Stomach smooth muscle (tissue), 2 donors: ENCODE results near the gene DCP1A.
A peak's percentile ranks its signal among the peaks of the same experiment; 100 is the strongest.
"Not testable (repeated sequence)": the region's sequence is repeated elsewhere in the genome, so short reads cannot be mapped to it uniquely, and the experiment has no call there.

Source experiments
- H3K27ac ChIP-seq: one replicate; pipeline ENCODE4 v1.7.0; 2013; ENCODE audit warnings: mild to moderate bottlenecking, low read length, inconsistent platforms
- H3K27me3 ChIP-seq, 2 donors: one replicate each; pipeline ENCODE4 v1.7.0; 2013; ENCODE audit warnings: low read length in 2 of 2; ENCODE audit not compliant: insufficient read depth in 2 of 2, control insufficient read depth in 1 of 2
- H3K36me3 ChIP-seq, 2 donors: one replicate each; pipeline ENCODE4 v1.7.0; 2013; ENCODE audit warnings: low read length in 2 of 2; ENCODE audit not compliant: control insufficient read depth in 2 of 2, insufficient read depth in 2 of 2
- H3K4me1 ChIP-seq: one replicate; pipeline ENCODE4 v1.7.0; 2013; ENCODE audit warnings: low read length; ENCODE audit not compliant: control insufficient read depth, insufficient read depth
- H3K4me3 ChIP-seq, 2 donors: one replicate each; pipeline ENCODE4 v1.7.0; 2013; ENCODE audit warnings: low read length in 2 of 2
- H3K9ac ChIP-seq, 2 donors: one replicate each; pipeline ENCODE4 v1.7.0; 2013; ENCODE audit warnings: low read length in 2 of 2, mild to moderate bottlenecking in 1 of 2
- H3K9me3 ChIP-seq, 2 donors: one replicate each; pipeline ENCODE4 v1.7.0; 2013; ENCODE audit warnings: low read length in 2 of 2; ENCODE audit not compliant: control insufficient read depth in 2 of 2
- donor health status: healthy.
- donor health status: Pancreatic carcinoma.

DCP1A gene

DNA sequence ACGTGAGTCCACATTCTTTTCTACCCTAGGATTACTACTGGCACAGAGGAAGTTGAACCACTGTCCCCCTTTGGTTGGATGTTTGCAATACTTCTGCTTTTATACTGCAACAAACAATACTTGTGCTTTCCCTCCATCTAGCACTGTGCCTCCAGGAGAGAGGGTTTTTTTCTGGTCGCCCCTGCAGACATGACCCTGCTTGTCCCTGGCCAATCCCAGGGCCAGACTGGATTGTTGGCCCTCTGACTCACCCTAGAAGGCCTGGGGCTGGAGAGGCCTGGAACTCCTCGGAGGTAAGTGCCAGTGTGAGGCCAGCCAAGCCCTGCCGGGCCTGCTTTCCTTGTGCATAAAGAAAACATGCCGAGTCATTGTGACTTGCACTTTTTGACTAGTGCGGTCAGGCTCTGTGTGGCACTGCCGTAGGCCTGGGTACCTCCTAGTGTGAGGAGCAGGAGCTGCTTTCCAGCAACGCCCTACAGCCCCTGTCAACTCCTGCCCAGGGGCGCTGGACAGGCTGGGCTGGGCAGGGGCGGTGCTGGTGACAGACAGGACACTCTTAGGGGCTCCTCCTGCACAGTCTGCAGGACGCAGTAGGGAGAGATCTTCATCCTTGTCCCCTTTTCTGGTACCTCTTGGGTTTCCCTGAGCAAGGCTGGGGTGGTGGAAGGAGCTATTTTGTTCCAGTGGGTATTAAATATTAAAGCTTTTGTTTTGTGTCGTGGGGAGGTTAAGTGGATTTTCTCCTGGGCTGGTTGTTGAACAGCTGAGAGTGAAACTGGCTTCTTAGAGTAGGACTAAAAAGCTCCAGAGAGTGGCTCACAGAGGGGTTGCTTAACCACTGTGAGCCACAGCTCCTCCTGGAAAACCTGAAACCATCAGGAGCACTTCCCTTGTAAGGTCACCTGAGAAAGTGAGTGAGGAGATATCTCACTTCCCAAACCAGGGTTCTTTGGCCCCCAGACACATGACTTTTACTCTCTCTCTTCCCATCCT is 77.2 kb downstream of the DCP1A start:
- Histone ChIP-seq H3K27ac (peak overlapping the region; percentile 89), H3K9ac (peak overlapping the region; percentile 47 to 62), H3K4me3 (peak overlapping the region; percentile 7 to 29), H3K36me3 (no peaks in the 10 kb centered on the region), H3K4me1 (peaks cover 14% of the 10 kb centered on the region), H3K9me3 (no peaks in the 10 kb centered on the region), H3K27me3 (no peaks in the 10 kb centered on the region)

DNA sequence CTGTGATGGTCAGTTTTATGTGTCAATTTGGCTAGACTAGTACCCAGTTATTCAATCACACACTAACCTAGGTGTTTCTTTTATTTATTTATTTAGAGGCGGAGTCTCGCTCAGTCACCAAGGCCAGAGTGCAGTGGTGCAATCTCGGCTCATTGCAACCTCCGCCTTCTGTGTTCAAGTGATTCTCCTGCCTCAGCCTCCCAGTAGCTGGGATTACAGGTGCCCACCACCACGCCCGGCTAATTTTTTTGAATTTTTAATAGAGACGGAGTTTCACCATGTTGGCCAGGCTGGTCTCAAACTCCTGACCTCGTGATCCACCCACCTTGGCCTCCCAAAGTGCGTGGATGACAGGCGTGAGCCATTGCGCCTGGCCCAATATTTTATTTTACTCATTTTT is 78.2 kb downstream of the DCP1A start:
- Histone ChIP-seq H3K4me1 (peaks cover 14% of the 10 kb centered on the region), H3K27ac (peak overlapping the region; percentile 89)
- H3K27me3 ChIP-seq, H3K9ac ChIP-seq, H3K9me3 ChIP-seq, H3K4me3 ChIP-seq, H3K36me3 ChIP-seq: not testable (repeated sequence)

GRCh38 chr3:53267766-53268165 is 79.6 kb downstream of the DCP1A start:
- Histone ChIP-seq H3K9me3 (no peaks in the 10 kb centered on the region), H3K4me1 (peaks cover 14% of the 10 kb centered on the region), H3K36me3 (no peaks in the 10 kb centered on the region), H3K27me3 (no peaks in the 10 kb centered on the region), H3K4me3 (no peak overlapping the region), H3K27ac (no peak overlapping the region), H3K9ac (no peak overlapping the region)

GRCh38 chr3:53264718-53265117 is 82.6 kb downstream of the DCP1A start:
- Histone ChIP-seq H3K27ac (no peak overlapping the region), H3K4me1 (peaks cover 4% of the 10 kb centered on the region), H3K4me3 (no peak overlapping the region), H3K9ac (no peak overlapping the region), H3K36me3 (no peaks in the 10 kb centered on the region), H3K27me3 (no peaks in the 10 kb centered on the region), H3K9me3 (no peaks in the 10 kb centered on the region)

DNA sequence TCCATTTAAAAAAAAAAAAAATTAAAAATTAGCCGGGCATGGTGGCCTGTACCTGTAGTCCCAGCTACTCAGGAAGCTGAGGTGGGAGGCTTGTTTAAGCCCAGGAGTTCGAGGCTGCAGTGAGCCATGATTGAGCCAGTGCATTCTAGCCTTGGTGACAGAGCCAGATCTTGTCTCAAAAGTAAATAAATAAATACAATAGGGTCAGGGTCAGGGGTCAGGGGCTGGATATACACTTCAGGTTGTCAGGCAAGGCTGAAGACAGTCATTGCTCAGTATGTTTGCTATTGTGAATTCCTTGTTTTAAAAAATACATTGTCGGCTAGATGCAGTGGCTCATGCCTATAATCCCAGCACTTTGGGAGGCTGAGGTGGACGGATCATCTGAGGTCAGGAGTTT is 83.4 kb downstream of the DCP1A start:
- H3K27me3 ChIP-seq, result no peaks in the 10 kb centered on the region
- H3K9me3 ChIP-seq, result no peaks in the 10 kb centered on the region
- no peak overlapping the region for H3K27ac ChIP-seq
- no peak overlapping the region for H3K9ac ChIP-seq
- no peaks in the 10 kb centered on the region for H3K36me3 ChIP-seq
- H3K4me3 ChIP-seq, result no peak overlapping the region
- H3K4me1 ChIP-seq, result no peaks in the 10 kb centered on the region

GRCh38 chr3:53261712-53262111 is 85.6 kb downstream of the DCP1A start:
- Histone ChIP-seq H3K27me3 (no peaks in the 10 kb centered on the region), H3K9me3 (no peaks in the 10 kb centered on the region), H3K27ac (no peak overlapping the region), H3K4me1 (no peaks in the 10 kb centered on the region), H3K36me3 (no peaks in the 10 kb centered on the region), H3K9ac (no peak overlapping the region), H3K4me3 (no peak overlapping the region)

GRCh38 chr3:53260286-53260785 is 87.0 kb downstream of the DCP1A start:
- Histone ChIP-seq H3K36me3 (no peaks in the 10 kb centered on the region), H3K27ac (no peak overlapping the region), H3K27me3 (no peaks in the 10 kb centered on the region), H3K9ac (no peak overlapping the region), H3K4me3 (no peak overlapping the region), H3K4me1 (peaks cover 4% of the 10 kb centered on the region), H3K9me3 (no peaks in the 10 kb centered on the region)

- no peak overlapping the region for H3K27ac ChIP-seq
These were observed 87.7 kb downstream of the DCP1A start for GRCh38 chr3:53259427-53260259.

GRCh38 chr3:53258600-53259426 is 88.5 kb downstream of the DCP1A start:
- Histone ChIP-seq H3K27me3 (no peaks in the 10 kb centered on the region), H3K4me1 (peaks cover 14% of the 10 kb centered on the region), H3K27ac (no peak overlapping the region), H3K36me3 (no peaks in the 10 kb centered on the region), H3K9ac (no peak overlapping the region), H3K9me3 (no peaks in the 10 kb centered on the region), H3K4me3 (no peak overlapping the region)

More at GRCh38 chr3:53259427-53260259, 87.7 kb downstream of the DCP1A start:
- peaks cover 6% of the 10 kb centered on the region for H3K4me1 ChIP-seq
- no peak overlapping the region for H3K9ac ChIP-seq
- no peaks in the 10 kb centered on the region for H3K36me3 ChIP-seq
- no peaks in the 10 kb centered on the region for H3K9me3 ChIP-seq
- H3K4me3 ChIP-seq, result no peak overlapping the region
- no peaks in the 10 kb centered on the region for H3K27me3 ChIP-seq

DNA sequence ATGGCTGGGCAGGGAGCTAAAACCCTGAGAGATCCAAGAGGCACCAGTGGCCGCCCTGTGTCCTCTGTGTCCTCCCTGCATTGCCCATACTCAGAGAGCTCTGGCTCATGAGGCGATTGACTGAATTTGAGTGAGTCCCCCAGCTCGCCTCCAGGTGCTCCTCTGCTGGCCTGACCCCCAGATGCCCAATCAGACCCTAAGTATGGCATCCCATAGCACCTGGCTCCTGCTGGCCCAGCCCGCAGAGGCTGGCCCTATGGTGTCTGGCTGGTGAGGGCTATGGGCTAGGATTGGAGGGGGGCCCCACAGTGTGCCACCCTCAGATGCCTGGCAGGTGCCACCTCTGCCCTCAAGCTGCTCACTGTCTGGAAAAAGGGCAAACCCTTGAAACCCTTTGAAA is 89.9 kb downstream of the DCP1A start:
- Histone ChIP-seq H3K4me1 (peaks cover 26% of the 10 kb centered on the region), H3K9me3 (no peaks in the 10 kb centered on the region), H3K27me3 (no peaks in the 10 kb centered on the region), H3K9ac (no peak overlapping the region), H3K27ac (no peak overlapping the region), H3K4me3 (no peak overlapping the region), H3K36me3 (no peaks in the 10 kb centered on the region)
